WTC11 (cell line): Measurements from ENCODE around the gene CROCC2. TPM values are rescaled to one million over a fixed set of nuclear protein-coding genes. Genes with fewer than 3 reads are reported as not detected.

Experiments
- ATAC-seq: fragments of 200-7000 bp; cut with Tn5 transposase; 2 replicates; pipeline ENCODE4 v1.10.0; 2021; ENCODE audit warnings: mild to moderate bottlenecking, moderate library complexity
- CTCF ChIA-PET: fragments of 300-600 bp; sonication (Branson Sonifier 250); formaldehyde crosslinking; loops from one replicate; lab custom pipeline; 2021; ENCODE audit warnings: antibody characterized with exemption; lab: Charles Lee
- POLR2A ChIA-PET: fragments of 350-600 bp; sonication (Branson Sonifier 250); formaldehyde crosslinking; loops from one replicate; lab custom pipeline; 2021; ENCODE audit warnings: antibody characterized with exemption; lab: Charles Lee
- DNase-seq: peaks from one replicate; pipeline ENCODE4 v3.0.0; 2021; ENCODE audit warnings: low spot score
- H3K27ac Mint-ChIP-seq: 2 replicates; pipeline ENCODE4 v1.8.0; 2021; ENCODE audit warnings: mixed read lengths
- H3K27me3 Mint-ChIP-seq: 2 replicates; pipeline ENCODE4 v1.8.0; 2021; ENCODE audit warnings: low read depth, mild to moderate bottlenecking, moderate library complexity, mixed read lengths
- H3K36me3 Mint-ChIP-seq: 2 replicates; pipeline ENCODE4 v1.8.0; 2021; ENCODE audit warnings: mixed read lengths
- H3K4me1 Mint-ChIP-seq: 2 replicates; pipeline ENCODE4 v1.8.0; 2022; ENCODE audit warnings: mixed read lengths
- H3K4me3 Mint-ChIP-seq: 2 replicates; pipeline ENCODE4 v1.8.0; 2021; ENCODE audit warnings: mild to moderate bottlenecking, moderate library complexity, mixed read lengths
- H3K9me3 Mint-ChIP-seq: 2 replicates; pipeline ENCODE4 v1.8.0; 2021; ENCODE audit warnings: mixed read lengths
- AR ChIP-seq: fragments of 250-450 bp; sonication (Bioruptor Pico); IDR thresholded peaks from 2 replicates; pipeline ENCODE4 v1.9.0; 2021; ENCODE audit warnings: mild to moderate bottlenecking
- ARID4B ChIP-seq: sonication (generic); formaldehyde crosslinking; IDR thresholded peaks from 2 replicates; pipeline ENCODE4 v1.8.0; 2023; ENCODE audit warnings: missing genetic modification reagents, mild to moderate bottlenecking, borderline replicate concordance
- CREB1 ChIP-seq: sonication (generic); formaldehyde crosslinking; IDR thresholded peaks from 2 replicates; pipeline ENCODE4 v1.8.0; 2023; ENCODE audit warnings: mild to moderate bottlenecking, missing genetic modification reagents
- CREM ChIP-seq: sonication (generic); formaldehyde crosslinking; IDR thresholded peaks from 2 replicates; pipeline ENCODE4 v1.8.1; 2022; ENCODE audit warnings: mild to moderate bottlenecking, missing genetic modification reagents, moderate library complexity
- E2F4 ChIP-seq: sonication (generic); formaldehyde crosslinking; IDR thresholded peaks from 2 replicates; pipeline ENCODE4 v1.8.1; 2022; ENCODE audit warnings: low read depth, mild to moderate bottlenecking, moderate library complexity, missing genetic modification reagents, borderline replicate concordance
- FOXK1 ChIP-seq: sonication (generic); formaldehyde crosslinking; IDR thresholded peaks from 2 replicates; pipeline ENCODE4 v1.8.0; 2022; ENCODE audit warnings: mild to moderate bottlenecking, moderate library complexity, missing genetic modification reagents
- FOXP1 ChIP-seq: sonication (generic); formaldehyde crosslinking; IDR thresholded peaks from 2 replicates; pipeline ENCODE4 v1.8.0; 2022; ENCODE audit warnings: missing genetic modification reagents, mild to moderate bottlenecking, moderate library complexity, borderline replicate concordance
- RELA ChIP-seq: sonication (generic); formaldehyde crosslinking; IDR thresholded peaks from 2 replicates; pipeline ENCODE4 v1.8.1; 2022; ENCODE audit warnings: missing genetic modification reagents, mild to moderate bottlenecking, borderline replicate concordance
- ZBTB43 ChIP-seq: sonication (generic); formaldehyde crosslinking; IDR thresholded peaks from 2 replicates; pipeline ENCODE4 v1.8.1; 2023; ENCODE audit warnings: mild to moderate bottlenecking, missing genetic modification reagents
- ZSCAN18 ChIP-seq: fragments of 250-450 bp; sonication (Bioruptor Pico); IDR thresholded peaks from 2 replicates; pipeline ENCODE4 v2.1.2; 2022; ENCODE audit warnings: mild to moderate bottlenecking, moderate library complexity
- total RNA-seq: library from RNA; stranded (reverse); gene quantifications from 3 replicates; pipeline ENCODE4 v1.2.3, GENCODE V29; 2021

The CROCC2 gene
- total RNA-seq, 1 experiment from 2014 or later = not detected

GRCh38 chr2:240925191-240925567 lies 19.0 kb downstream of the CROCC2 start (continued):
- TF ChIP-seq E2F4 (CRISPR knock-in tag) (no peak), ARID4B (CRISPR knock-in tag) (no peak)

- Mint-ChIP-seq H3K9me3 (no peaks in the 10 kb centered on the region), H3K27ac (no peak overlapping the region), H3K27me3 (no peaks in the 10 kb centered on the region), H3K4me1 (no peaks in the 10 kb centered on the region), H3K36me3 (no peaks in the 10 kb centered on the region), H3K4me3 (no peak overlapping the region)
- DNase-seq (peak; percentile 11), ATAC-seq (no peak; the same call in 1 of the 2 replicates)
- ChIA-PET CTCF (interaction anchor here (1.0 to 1.1 kb wide), 2 partner anchors 10 to 11 kb away, joined by 4 read pairs; no protein-coding TSS in a partner anchor), POLR2A (no interaction called here)
- TF ChIP-seq E2F4 (CRISPR knock-in tag) = no peak
Observed at GRCh38 chr2:240925568-240926515, 19.7 kb downstream of the CROCC2 start.

GRCh38 chr2:240926516-240927389 lies 20.6 kb downstream of the CROCC2 start:
- no peaks in the 10 kb centered on the region for H3K4me1 Mint-ChIP-seq
- peak; percentile 11 for DNase-seq
- no peak for TF ChIP-seq AR (CRISPR knock-in tag)
- TF ChIP-seq ZBTB43 (CRISPR knock-in tag) = no peak
- no peak for TF ChIP-seq RELA (CRISPR knock-in tag)
- TF ChIP-seq FOXK1 (CRISPR knock-in tag) = no peak
- no peak for TF ChIP-seq FOXP1
- no peak for TF ChIP-seq ZSCAN18 (CRISPR knock-in tag)
- TF ChIP-seq CREM (CRISPR knock-in tag) = no peak
- TF ChIP-seq CREB1 (CRISPR knock-in tag) = no peak
- TF ChIP-seq, all 79 proteins: peak for 0
- Mint-ChIP-seq H3K27ac (peak overlapping the region; percentile 1; the same call in 1 of the 2 replicates), H3K9me3 (no peaks in the 10 kb centered on the region), H3K27me3 (no peaks in the 10 kb centered on the region), H3K36me3 (no peaks in the 10 kb centered on the region), H3K4me3 (no peak overlapping the region)
- CTCF ChIA-PET = interaction anchor here (1.1 to 1.7 kb wide), 4 partner anchors 11 to 76 kb away, joined by 4 to 13 read pairs (median 6); no protein-coding TSS in a partner anchor
- no peak for ATAC-seq
- POLR2A ChIA-PET = interaction anchor here (1.0 kb wide), 1 partner anchor 12 kb away, joined by 3 read pairs; no protein-coding TSS in a partner anchor
